Thoracic aorta (tissue), 2 donors: ENCODE measurements around the gene TMEM121B. TPM values are rescaled to one million over a fixed set of nuclear protein-coding genes. Genes with fewer than 3 reads are reported as not detected.

Experiments
- ATAC-seq: fragments of 150-250 bp; one replicate; pipeline ENCODE4 v1.8.0; 2017; ENCODE audit warnings: low read depth; ENCODE audit not compliant: insufficient number of reproducible peaks, low FRiP score
- DNase-seq: peaks from one replicate; pipeline ENCODE4 v3.0.0-alpha.2; 2020; ENCODE audit warnings: low spot score
- H3K27ac ChIP-seq, 2 donors: fragments of 200-600 bp; sonication (generic); 1 replicate in 1 of 2; 2 replicates in 1 of 2; pipeline ENCODE4 v1.5.1; 2016; ENCODE audit warnings: mild to moderate bottlenecking in 2 of 2, moderate library complexity in 2 of 2
- H3K27me3 ChIP-seq: fragments of 200-600 bp; sonication (generic); replicated peaks from 2 replicates; pipeline ENCODE4 v1.6.0; 2016; ENCODE audit warnings: mild to moderate bottlenecking; ENCODE audit not compliant: insufficient read depth
- H3K36me3 ChIP-seq: fragments of 200-600 bp; sonication (generic); one replicate; pipeline ENCODE4 v1.5.1; 2016
- H3K4me1 ChIP-seq, 2 donors: fragments of 200-600 bp; sonication (generic); 1 replicate in 1 of 2; 2 replicates in 1 of 2; pipeline versions ENCODE4 v1.5.1 to v1.6.0; 2016; ENCODE audit warnings: low read depth in 2 of 2, mild to moderate bottlenecking in 1 of 2; ENCODE audit not compliant: control insufficient read depth in 1 of 2
- H3K4me3 ChIP-seq: fragments of 200-600 bp; sonication (generic); 2 replicates; pipeline ENCODE4 v1.5.1; 2016; ENCODE audit warnings: mild to moderate bottlenecking
- H3K9me3 ChIP-seq: fragments of 200-600 bp; sonication (generic); 2 replicates; pipeline ENCODE4 v1.5.1; 2016
- CTCF ChIP-seq: fragments of 200-600 bp; sonication (generic); IDR thresholded peaks from one replicate; pipeline ENCODE4 v1.5.1; 2019; ENCODE audit warnings: antibody characterized with exemption
- total RNA-seq, 2 donors: library from RNA; depleted of rRNA; stranded (reverse); fragments of >200 nt; gene quantifications; one replicate each; pipeline versions ENCODE4 v1.1.0 to v1.2.3, GENCODE V29; 2016

The TMEM121B gene
- total RNA-seq, 2 donors from 2014 or later = 1.1 to 2.0 TPM

- Histone ChIP-seq H3K27me3 (no peaks in the 10 kb centered on the region), H3K4me3 (peak overlapping the region; percentile 98), H3K9me3 (no peaks in the 10 kb centered on the region), H3K27ac (peak overlapping the region; percentile 82 to 89), H3K4me1 (peaks cover 13 to 24% of the 10 kb centered on the region in 2 donors), H3K36me3 (no peaks in the 10 kb centered on the region)
- no peak for TF ChIP-seq CTCF
- DNase-seq (no peak), ATAC-seq (peak; percentile 4)
These were observed 35.6 kb downstream of the TMEM121B start for GRCh38 chr22:17085277-17086181.

DNA sequence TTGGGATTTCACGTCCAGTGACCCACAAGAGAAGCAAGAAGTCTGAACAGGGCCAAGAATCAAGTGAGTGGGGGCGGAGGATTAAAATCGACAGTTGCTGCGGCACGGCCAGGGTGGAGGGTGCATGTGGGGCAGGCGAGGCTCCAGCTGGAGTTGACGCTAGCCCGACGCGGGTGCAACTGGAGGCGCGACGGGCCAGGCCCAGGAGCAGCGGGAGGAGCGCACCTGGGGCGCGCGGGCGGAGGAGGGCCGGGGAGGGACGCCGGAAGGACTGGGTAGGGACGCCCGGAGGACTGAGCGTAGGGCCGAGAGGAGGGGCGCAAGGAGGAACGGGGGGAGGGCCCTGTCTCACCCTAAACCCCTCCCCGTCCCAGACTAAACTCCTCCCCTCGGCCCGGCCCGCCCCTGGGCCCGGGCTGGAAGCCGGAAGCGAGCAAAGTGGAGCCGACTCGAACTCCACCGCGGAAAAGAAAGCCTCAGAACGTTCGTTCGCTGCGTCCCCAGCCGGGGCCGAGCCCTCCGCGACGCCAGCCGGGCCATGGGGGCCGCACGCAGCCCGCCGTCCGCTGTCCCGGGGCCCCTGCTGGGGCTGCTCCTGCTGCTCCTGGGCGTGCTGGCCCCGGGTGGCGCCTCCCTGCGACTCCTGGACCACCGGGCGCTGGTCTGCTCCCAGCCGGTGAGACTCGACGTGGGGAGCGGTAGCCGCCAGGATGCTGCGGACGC, 36.4 kb downstream of the TMEM121B start, which contains the start of gene IL17RA:
Gene IL17RA (plus strand): TSS at position 447 of the 723 bp plus-strand sequence. CDS start 92 bp downstream, at position 539.
- Histone ChIP-seq H3K27ac (peak within 1 kb of the TSS; percentile 82 to 89), H3K4me1 (peaks cover 13 to 24% of the 10 kb centered on the region in 2 donors), H3K27me3 (no peaks in the 10 kb centered on the region), H3K36me3 (no peaks in the 10 kb centered on the region), H3K9me3 (no peaks in the 10 kb centered on the region), H3K4me3 (peak within 1 kb of the TSS; percentile 98)
- TF ChIP-seq CTCF = no peak
- ATAC-seq = peak; percentile 83
- DNase-seq = peak; percentile 51

DNA sequence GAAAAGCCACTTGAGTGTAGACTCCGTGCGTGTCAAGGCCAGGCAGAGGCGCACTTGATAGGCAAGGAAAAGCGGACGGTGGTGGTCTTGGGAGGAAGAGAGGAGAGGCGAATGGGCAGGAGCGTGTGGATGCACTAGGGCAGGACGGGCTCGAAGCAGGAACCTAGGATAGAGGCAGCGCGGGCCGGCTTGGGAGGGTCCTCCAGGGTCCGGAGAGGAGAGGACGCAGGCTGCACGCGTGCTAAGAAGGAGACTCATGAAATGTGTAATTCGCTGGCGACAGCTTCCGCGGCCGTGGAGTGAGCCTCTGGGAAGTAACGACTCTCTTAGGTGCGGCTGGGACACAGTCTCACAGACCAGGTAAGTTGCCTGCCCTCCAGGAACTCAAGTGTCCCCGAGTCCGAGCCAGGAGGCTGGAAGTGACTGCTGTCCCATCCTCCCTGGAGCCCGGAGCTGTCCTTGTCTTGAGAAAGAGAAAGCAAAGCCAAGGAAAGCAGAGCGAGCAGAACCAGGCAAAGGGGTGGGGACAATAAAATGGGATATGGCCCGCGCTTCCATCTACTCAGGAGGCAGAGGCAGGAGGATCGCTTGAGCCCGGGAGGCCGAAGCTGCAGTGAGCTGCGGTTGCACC, 37.2 kb downstream of the TMEM121B start:
- Histone ChIP-seq H3K36me3 (no peaks in the 10 kb centered on the region), H3K27ac (peak overlapping the region in 1 of 2 donors; percentile 89), H3K4me1 (peaks cover 13 to 24% of the 10 kb centered on the region in 2 donors), H3K9me3 (no peaks in the 10 kb centered on the region), H3K27me3 (no peaks in the 10 kb centered on the region), H3K4me3 (peak overlapping the region; percentile 98)
- ATAC-seq = no peak
- no peak for DNase-seq
- TF ChIP-seq CTCF = no peak

GRCh38 chr22:17083255-17083654, 37.9 kb downstream of the TMEM121B start:
- no peak overlapping the region for H3K4me3 ChIP-seq
- H3K27ac ChIP-seq = no peak overlapping the region
- no peaks in the 10 kb centered on the region for H3K9me3 ChIP-seq
- H3K36me3 ChIP-seq = no peaks in the 10 kb centered on the region
- ATAC-seq (no peak), DNase-seq (no peak)
- peaks cover 13 to 24% of the 10 kb centered on the region in 2 donors for H3K4me1 ChIP-seq
- TF ChIP-seq CTCF = no peak
- no peaks in the 10 kb centered on the region for H3K27me3 ChIP-seq
